HS-5 (cell line): Measurements from ENCODE around the gene ZNF84.

Experiments used
- DNase-seq: peaks from one replicate; pipeline ENCODE4 v3.0.0-alpha.2; 2012; ENCODE audit warnings: low read depth

ZNF84 gene

GRCh38 chr12:133037207-133038005 is at the start of gene ZNF84:
Gene ZNF84, plus strand, starts transcription at chr12:133037509. Its CDS starts 3,959 bp downstream, at chr12:133041468.
- peak; percentile 84 for DNase-seq

DNA sequence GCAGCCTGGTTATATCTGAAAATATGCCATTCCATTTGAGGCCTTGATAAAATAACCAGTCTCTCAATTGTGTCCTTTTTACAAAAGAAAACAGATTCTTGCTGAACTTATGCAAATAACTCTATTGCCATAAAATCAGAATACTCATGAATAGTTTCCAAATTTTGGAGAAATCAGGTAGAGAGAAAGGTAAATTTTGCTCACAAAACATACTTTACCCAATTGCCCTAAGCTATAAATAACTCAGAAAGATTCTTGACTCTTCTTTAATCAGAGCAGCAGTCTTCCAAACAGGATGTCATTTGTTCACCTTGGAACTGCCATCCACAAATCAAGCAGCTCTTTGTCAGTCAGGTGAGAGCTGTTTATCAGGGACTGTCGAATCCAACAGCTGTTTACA is 38.6 kb upstream of the ZNF84 start:
- DNase-seq: no peak

- DNase-seq: no peak
Observed at GRCh38 chr12:133010657-133011297, 26.5 kb upstream of the ZNF84 start.

GRCh38 chr12:133023566-133023965 is 13.7 kb upstream of the ZNF84 start:
- DNase-seq: no peak

DNA sequence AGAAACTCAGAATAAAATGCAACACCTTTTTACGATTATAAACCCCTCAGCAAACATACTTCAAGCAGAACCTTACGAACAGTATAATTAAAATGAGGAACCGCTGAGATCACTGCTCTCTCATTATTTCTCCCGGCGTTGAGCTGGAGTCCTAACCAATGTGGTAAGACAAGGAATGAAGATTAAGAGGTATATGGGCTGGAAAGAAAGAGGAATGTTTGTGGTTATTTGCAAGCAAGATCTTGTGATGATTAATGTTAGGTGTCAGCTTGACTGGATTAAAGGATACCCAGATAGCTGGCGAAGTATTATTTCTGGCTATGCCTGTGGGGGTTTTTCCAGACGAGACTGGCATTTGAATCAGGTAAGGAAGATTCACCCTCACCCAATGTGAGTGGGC is 10.3 kb upstream of the ZNF84 start:
- DNase-seq: no peak

GRCh38 chr12:133038118-133038709 is 905 bp downstream of the ZNF84 start:
- DNase-seq: no peak

DNA sequence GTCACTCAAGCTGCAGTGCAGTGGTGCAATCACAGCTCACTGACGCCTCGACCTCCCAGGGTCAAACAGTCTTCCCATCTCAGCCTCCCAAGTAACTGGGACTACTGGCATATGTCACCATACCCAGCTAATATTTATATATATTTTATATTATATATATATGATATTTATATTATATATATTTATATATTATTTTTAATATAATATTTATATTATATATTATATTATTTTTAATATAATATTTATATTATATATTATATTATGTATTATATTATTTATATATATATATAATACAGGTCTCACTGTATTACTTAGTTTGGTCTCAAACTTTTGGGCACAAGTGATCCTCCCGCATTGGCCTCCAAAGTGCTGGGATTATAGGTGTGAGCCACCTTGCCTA is 9.4 kb downstream of the ZNF84 start:
- no peak for DNase-seq

- no peak for DNase-seq
Observed at GRCh38 chr12:133057446-133057845, 20.1 kb downstream of the ZNF84 start.

GRCh38 chr12:133058203-133059113 is 21.1 kb downstream of the ZNF84 start:
- DNase-seq: no peak

GRCh38 chr12:133061954-133062353 is 24.6 kb downstream of the ZNF84 start:
- no peak for DNase-seq

DNA sequence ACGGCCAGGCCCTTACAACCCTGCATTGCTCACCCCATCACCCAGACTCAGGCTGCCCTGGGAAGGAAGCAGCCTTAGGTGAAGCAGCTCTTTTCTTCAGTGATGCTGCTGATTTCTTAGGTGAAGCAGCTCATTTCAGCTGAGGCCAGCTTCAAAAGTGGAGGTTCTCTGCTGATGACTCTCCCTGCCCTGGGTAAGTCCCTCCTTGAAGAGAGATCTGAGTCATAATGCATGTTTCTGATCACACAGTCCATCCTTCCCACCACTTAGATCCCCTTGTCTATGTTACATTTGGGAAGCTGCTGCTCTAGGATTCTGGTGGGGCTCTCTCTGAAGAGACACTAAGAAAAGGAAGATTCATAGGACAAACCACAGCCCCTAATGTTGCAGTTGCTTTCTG is 26.2 kb downstream of the ZNF84 start:
- DNase-seq: no peak

DNA sequence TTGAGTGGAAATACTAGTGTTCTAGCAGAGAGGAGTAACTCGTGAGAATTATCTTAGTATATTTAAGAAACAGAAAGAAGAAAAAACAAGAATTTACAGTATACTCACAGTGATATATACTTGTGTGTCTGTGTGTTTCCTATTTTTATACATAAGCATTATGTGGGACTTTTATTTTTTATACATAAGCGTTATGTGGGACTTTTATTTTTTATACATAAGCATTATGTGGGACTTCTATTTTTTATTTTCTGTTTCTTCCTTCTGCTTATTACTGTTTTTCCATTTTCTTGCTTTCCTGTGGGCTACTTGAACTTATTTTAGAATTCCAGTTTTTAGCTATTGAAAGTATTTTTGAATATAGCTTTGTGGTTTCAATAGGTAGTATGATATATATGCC is 36.5 kb downstream of the ZNF84 start:
- DNase-seq: no peak

- DNase-seq: peak; percentile 77
Observed at GRCh38 chr12:133080026-133080367, 42.7 kb downstream of the ZNF84 start.

DNA sequence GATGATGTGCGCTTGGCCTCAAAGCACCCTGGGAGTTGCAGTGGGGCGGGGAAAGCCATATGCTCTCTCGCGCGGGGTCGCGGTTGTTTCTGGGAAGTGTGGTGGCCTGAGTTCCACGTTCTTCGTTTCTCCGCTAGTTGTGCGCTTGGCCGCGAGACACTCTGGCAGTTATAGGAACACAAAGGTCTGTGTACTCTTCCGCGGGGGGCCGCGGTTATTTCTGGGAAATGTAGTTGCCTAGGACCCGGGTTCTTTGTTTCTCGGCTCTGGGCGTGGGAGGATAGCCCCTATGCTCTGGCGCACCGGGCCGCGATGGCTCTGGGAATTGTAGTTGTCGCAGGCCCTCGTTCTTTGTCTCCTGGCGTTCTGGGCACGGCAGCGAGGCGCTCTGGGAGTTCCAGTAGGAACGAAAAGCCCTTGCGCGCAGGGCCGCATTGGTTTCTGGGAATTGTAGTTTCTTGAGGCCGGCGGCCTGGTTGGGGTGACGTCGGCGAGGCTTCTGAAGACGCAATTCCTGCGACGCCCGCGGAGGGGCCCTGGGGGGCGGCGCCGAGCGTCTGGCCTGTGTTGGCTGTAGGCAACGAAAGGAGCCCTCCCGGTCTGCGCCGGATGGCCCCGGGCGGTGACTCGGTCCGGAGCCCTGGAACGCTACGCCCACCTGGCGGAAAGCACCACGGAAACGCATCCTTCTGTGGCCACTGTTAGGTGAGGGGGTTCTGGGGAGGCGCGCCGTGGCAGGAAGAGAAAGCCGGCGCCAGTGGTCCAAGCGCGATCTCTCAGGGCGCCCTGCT is 43.3 kb downstream of the ZNF84 start, which contains the start of gene ZNF140:
Gene ZNF140 (plus strand): TSS at position 556 of the 791 bp plus-strand sequence. CDS start 398 bp downstream, outside the sequence.
- DNase-seq: peak; percentile 66

DNA sequence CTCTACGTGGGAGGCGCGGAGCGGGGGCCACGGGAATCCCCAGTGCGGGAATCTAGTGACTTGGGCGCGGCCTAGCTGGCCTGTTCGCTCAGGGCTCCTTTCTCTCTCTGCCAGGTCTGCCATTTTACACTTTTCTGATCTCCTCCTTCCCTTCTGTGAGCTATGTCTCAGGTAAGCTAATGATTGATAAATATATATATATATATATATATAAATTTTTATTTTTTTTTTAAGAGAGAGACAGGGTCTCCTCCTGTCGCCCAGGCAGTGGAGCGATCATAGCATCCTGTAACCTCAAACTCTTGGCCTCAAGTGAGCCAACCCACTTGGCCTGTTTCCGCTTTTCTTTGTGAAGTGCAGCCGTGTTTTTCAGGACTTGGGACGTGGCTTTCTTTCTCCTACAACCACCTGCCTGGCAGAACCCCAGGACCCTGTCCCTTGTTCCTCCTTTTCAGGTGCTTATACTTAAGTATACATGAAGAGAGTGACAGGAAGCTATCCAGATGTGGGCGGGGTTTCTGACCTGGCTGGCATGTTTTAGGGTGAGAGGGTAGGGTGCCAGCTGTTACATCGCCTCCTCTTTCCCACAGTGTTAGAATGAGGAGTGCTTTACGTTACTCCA is 44.0 kb downstream of the ZNF84 start:
- DNase-seq: no peak

DNA sequence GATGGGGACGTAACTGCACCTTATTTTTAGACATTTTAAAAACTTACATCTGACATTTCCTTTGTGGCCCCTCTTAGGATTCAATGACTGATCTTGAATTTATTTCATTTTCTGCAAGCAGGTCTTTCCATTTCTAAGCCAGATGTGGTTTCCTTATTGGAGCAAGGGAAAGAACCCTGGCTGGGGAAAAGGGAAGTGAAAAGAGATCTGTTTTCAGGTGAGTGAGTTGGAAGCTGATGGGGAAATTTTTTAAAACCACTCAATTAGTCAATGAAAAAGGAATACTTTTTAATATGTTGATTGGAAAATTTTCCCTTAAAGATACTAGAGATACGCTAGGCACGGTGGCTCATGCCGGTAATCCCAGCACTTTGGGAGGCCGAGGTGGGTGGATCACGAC is 46.0 kb downstream of the ZNF84 start:
- no peak for DNase-seq

DNA sequence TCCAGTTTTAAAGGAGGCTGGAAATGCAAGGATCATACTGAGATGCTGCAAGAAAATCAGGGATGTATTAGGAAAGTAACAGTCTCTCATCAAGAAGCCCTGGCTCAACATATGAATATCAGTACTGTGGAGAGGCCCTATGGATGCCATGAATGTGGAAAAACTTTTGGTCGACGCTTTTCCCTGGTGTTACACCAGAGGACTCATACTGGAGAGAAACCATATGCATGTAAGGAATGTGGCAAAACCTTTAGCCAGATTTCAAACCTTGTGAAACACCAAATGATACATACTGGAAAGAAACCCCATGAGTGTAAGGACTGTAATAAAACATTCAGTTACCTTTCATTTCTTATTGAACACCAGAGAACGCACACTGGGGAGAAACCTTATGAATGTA is 68.3 kb downstream of the ZNF84 start:
- DNase-seq: no peak

DNA sequence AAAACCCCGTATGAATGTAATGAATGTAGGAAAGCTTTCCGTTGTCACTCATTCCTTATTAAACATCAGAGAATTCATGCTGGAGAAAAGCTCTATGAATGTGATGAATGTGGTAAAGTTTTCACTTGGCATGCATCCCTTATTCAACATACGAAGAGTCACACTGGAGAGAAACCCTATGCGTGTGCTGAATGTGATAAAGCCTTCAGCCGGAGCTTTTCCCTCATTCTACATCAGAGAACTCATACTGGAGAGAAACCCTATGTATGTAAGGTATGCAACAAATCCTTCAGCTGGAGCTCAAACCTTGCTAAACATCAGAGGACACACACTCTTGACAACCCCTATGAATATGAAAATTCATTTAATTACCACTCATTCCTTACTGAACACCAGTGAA is 68.9 kb downstream of the ZNF84 start:
- DNase-seq: no peak

DNA sequence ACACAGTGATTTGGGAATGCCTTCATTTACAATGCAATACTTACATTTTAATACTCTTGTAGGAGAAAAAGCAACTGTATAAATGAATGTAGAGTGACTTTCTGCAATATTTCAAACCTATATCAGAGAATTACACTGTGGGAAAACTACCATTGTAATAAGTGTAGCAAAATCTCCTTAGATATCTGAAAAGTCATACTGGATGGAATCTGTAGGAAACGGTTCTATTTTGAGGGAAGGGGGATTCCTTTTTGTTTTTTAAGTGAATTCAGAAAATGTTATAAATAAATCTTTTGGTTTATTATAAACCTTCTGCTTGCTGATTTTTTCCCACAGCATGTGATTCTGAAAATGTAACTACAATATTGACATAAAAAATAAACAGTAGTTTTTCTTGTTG is 69.8 kb downstream of the ZNF84 start:
- DNase-seq: no peak

DNA sequence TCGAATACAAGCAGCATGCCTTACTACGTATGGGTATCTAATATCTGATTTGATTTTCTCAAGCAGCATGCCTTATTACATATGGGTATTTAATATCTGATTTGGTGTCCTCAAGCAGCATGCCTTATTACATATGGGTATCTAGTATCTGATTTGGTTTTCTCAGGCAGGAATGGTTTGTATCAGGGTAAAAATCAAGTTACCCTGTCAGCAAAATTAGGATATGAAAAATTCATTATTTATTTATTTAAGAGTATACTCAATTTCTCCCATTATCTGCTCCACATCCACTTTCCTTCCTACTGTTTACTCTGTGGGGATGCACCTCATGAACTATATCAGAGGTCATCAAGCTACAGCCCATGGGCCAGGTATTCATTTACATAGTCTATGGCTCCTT is 70.8 kb downstream of the ZNF84 start:
- no peak for DNase-seq
